K562 (cell line): Measurements from ENCODE around the gene MCM5. TPM values are rescaled to one million over a fixed set of nuclear protein-coding genes. Genes with fewer than 3 reads are reported as not detected.

Source experiments
- ATAC-seq: fragments of 200-7000 bp; cut with Tn5 transposase; 3 replicates; pipeline ENCODE4 v1.9.1; 2020; ENCODE audit warnings: moderate library complexity
- BruUV-seq: library from RNA; stranded (reverse); fragments of 400-500 nt; replicated peaks from 2 replicates; lab custom pipeline; 2021; lab: Mats Ljungman, UMichigan
- CTCF ChIA-PET: fragments of 300-600 bp; formaldehyde crosslinking; extraction: SDS; loops from one replicate; lab custom pipeline; 2021; ENCODE audit warnings: low intra/inter-chr PET ratio; lab: Yijun Ruan, JAX
- POLR2A ChIA-PET: fragments of 300-600, 350-650 bp; sonication (Branson Sonifier 250); formaldehyde crosslinking; extraction: SDS; loops from one replicate; lab custom pipeline; 2021; ENCODE audit warnings: antibody characterized with exemption, inconsistent platforms; lab: Yijun Ruan, JAX
- DNase-seq, 4 experiments: peaks; one replicate each; pipeline versions ENCODE4 v3.0.0 to v3.0.0-alpha.2; 2011 to 2018; ENCODE audit warnings: low spot score in 3 of 4, mixed read lengths in 3 of 4; ENCODE audit errors: extremely low read depth in 1 of 4
- FAIRE-seq: peaks from 2 replicates; lab custom pipeline; 2011; peaks lifted over from hg19 to GRCh38; lab: Jason Lieb, UNC
- H2AFZ ChIP-seq: 2 replicates; pipeline ENCODE4 v1.6.0; 2011; ENCODE audit warnings: low read depth, low read length, control low read depth, inconsistent platforms
- H3K27ac ChIP-seq: fragments of 200-600 bp; 3 replicates; pipeline ENCODE4 v1.8.0; 2011; ENCODE audit warnings: low read depth, mild to moderate bottlenecking, control low read depth, inconsistent platforms, low read length, moderate library complexity, mixed read lengths; ENCODE audit errors: extremely low read depth
- H3K27me3 ChIP-seq, 2 experiments: fragments of 300-600 bp in 1 of 2; 2 replicates in 1 of 2; 3 replicates in 1 of 2; pipeline versions ENCODE4 v1.6.0 to v1.8.0; 2011; ENCODE audit warnings: inconsistent platforms in 2 of 2, low read length in 2 of 2, mild to moderate bottlenecking in 1 of 2, mixed read lengths in 1 of 2, moderate library complexity in 1 of 2; ENCODE audit not compliant: control insufficient read depth in 2 of 2, insufficient read depth in 2 of 2
- H3K36me3 ChIP-seq: fragments of 300-600 bp; 3 replicates; pipeline ENCODE4 v1.8.0; 2011; ENCODE audit warnings: mild to moderate bottlenecking, low read length, inconsistent platforms; ENCODE audit not compliant: control insufficient read depth, insufficient read depth
- H3K4me1 ChIP-seq, 2 experiments: fragments of 200-600 bp in 1 of 2; replicated peaks in 1 of 2; 2 replicates in 1 of 2; 3 replicates in 1 of 2; pipeline versions ENCODE4 v1.5.1 to v1.8.0; 2011; ENCODE audit warnings: inconsistent platforms in 2 of 2, low read length in 2 of 2, mild to moderate bottlenecking in 1 of 2, mixed read lengths in 1 of 2, moderate library complexity in 1 of 2; ENCODE audit not compliant: control insufficient read depth in 2 of 2, insufficient read depth in 2 of 2
- H3K4me2 ChIP-seq: 2 replicates; pipeline ENCODE4 v1.6.1; 2011; ENCODE audit warnings: low read length, control low read depth, inconsistent platforms, mixed read lengths; ENCODE audit not compliant: insufficient read depth
- H3K4me3 ChIP-seq: fragments of 200-600 bp; sonication (generic), shearing (Covaris generic); 2 replicates; pipeline ENCODE4 v1.5.1; 2016; ENCODE audit warnings: control low read depth, inconsistent platforms
- H3K79me2 ChIP-seq: fragments of 200-600 bp; 3 replicates; pipeline ENCODE4 v1.8.0; 2011; ENCODE audit warnings: low read length, inconsistent platforms; ENCODE audit not compliant: control insufficient read depth, insufficient read depth
- H3K9ac ChIP-seq, 2 experiments: 2 replicates each; pipeline versions ENCODE4 v1.6.0 to v1.6.1; 2011; ENCODE audit warnings: low read depth in 2 of 2, low read length in 2 of 2, control low read depth in 1 of 2, inconsistent platforms in 1 of 2, mild to moderate bottlenecking in 1 of 2, mixed read lengths in 1 of 2; ENCODE audit not compliant: insufficient read depth in 1 of 2
- H3K9me1 ChIP-seq: one replicate; pipeline ENCODE4 v1.6.0; 2011; ENCODE audit warnings: inconsistent platforms, mild to moderate bottlenecking, low read length, moderate library complexity; ENCODE audit not compliant: control insufficient read depth, insufficient read depth
- H3K9me3 ChIP-seq: replicated peaks from 2 replicates; pipeline ENCODE4 v1.5.1; 2011; ENCODE audit warnings: low read depth, low read length, inconsistent platforms; ENCODE audit not compliant: control insufficient read depth, insufficient read depth
- H4K20me1 ChIP-seq: replicated peaks from 2 replicates; pipeline ENCODE4 v1.6.1; 2011; ENCODE audit warnings: low read length, inconsistent platforms, mixed read lengths; ENCODE audit not compliant: control insufficient read depth, insufficient read depth
- FOXJ3 ChIP-seq: sonication (generic); formaldehyde crosslinking; IDR thresholded peaks from 2 replicates; pipeline ENCODE4 v1.4.0; 2020; ENCODE audit warnings: mild to moderate bottlenecking, missing genetic modification reagents
- MCM2 ChIP-seq: fragments of 450-650 bp; IDR thresholded peaks from 2 replicates; pipeline ENCODE4 v1.6.1; 2017; ENCODE audit warnings: low read depth, mild to moderate bottlenecking
- RBM25 ChIP-seq: fragments of 200-400 bp; formaldehyde crosslinking; IDR thresholded peaks from 2 replicates; pipeline ENCODE4 v1.6.1; 2018; ENCODE audit warnings: low read length, low read depth, moderate library complexity; ENCODE audit not compliant: severe bottlenecking
- ZFP36 ChIP-seq: fragments of 150-350 bp; IDR thresholded peaks from 2 replicates; pipeline ENCODE4 v1.6.1; 2018; ENCODE audit warnings: low read length, low read depth; ENCODE audit not compliant: partially characterized antibody
- ZNF134 ChIP-seq: fragments of 250-450 bp; sonication (Bioruptor Pico); conservative IDR thresholded peaks from 2 replicates; pipeline ENCODE4 v1.4.0; 2020
- WGBS: fragments of 100-300 bp; shearing (Covaris generic); methylation state at CpG from one replicate; pipeline ENCODE4 v1.1.6; 2016; ENCODE audit warnings: low coverage, mixed read lengths; ENCODE audit not compliant: insufficient coverage; ENCODE audit errors: missing lambda C conversion rate; 5-methylcytosine and 5-hydroxymethylcytosine counted together
- in situ Hi-C: fragments of 300-500 bp; cut with MboI; formaldehyde crosslinking; loops from 4 replicates; pipeline ENCODE4 v1.15.0; 2018; ENCODE audit warnings: inconsistent platforms, mixed read lengths
- intact Hi-C: fragments of 100-400 bp; cut with micrococcal nuclease; formaldehyde crosslinking; loops from 2 replicates; pipeline ENCODE4 v1.14.2; 2022
- polyA plus RNA-seq, 8 experiments: library from polyadenylated mRNA; depleted of rRNA in 4 of 8; stranded (reverse) in 5 of 8; unstranded in 3 of 8; fragments of >200 nt; fragmentation: Nextera tagmentation in 2 of 8; fragmentation: Illumina TruSeq in 1 of 8; extraction: Ambion mirVana in 2 of 8; extraction: Trizol in 1 of 8; gene quantifications; 2 replicates each; pipeline versions ENCODE4 v1.2.1 to v1.2.3, GENCODE V29; 2011 to 2014; ENCODE audit warnings: inconsistent platforms in 1 of 8, missing spikeins in 1 of 8
- total RNA-seq, 7 experiments: library from RNA; depleted of rRNA in 6 of 7; stranded (reverse); fragments of >200 nt in 6 of 7; fragmentation: Illumina TruSeq in 2 of 7; extraction: Trizol in 2 of 7; gene quantifications; 2 replicates each; pipeline versions ENCODE4 v1.2.1 to v1.2.3, GENCODE V29; 2011 to 2021; ENCODE audit warnings: low replicate concordance in 1 of 7
- TF ChIP-seq, protein P1 (sequence below): fragments of 250-450 bp; sonication (Bioruptor Pico); IDR thresholded peaks from 2 replicates; pipeline ENCODE4 v1.8.0; 2022; ENCODE audit warnings: inconsistent platforms
- TF ChIP-seq, protein P2 (sequence below): fragments of 450-650 bp; formaldehyde crosslinking; IDR thresholded peaks from 2 replicates; pipeline ENCODE4 v1.4.0; 2020; ENCODE audit warnings: mild to moderate bottlenecking, moderate library complexity

Gene MCM5
- total and polyA plus RNA-seq, 9 of the 15 experiments (the other 6 are each of a cell fraction or from before 2014, with no cell fraction given): 5.6 to 180 (median 66.1) TPM

DNA sequence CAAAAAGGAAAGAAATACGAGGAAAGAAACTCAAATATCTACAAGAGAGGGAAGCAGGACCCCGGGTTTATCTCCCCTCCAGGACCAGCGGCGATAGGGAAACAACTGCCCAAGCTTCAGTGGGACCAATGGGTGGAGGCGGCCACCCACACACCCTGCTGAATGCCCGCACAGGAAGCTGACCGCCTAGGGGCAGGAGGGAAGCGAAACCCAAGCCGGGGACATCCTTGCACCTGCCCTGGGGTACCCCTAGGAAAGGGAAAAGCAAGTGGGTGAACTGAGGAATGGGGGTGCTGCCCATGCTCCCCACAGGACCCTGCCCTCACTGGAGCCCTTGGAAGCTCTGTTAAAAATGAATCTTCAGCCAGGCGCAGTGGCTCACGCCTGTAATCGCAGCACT lies 46.6 kb upstream of the MCM5 start:
- no peaks in the 10 kb centered on the region for H3K36me3 ChIP-seq
- FAIRE-seq (no peak), DNase-seq (no peak), ATAC-seq (no peak)
- H2AFZ ChIP-seq: no peak overlapping the region
- WGBS: 75% methylated on average over 9 of the region's 12 CpGs
- no peak overlapping the region for H3K4me2 ChIP-seq
- H3K9ac ChIP-seq: no peak overlapping the region
- H3K27ac ChIP-seq: no peak overlapping the region
- H4K20me1 ChIP-seq: no peaks in the 10 kb centered on the region
- POLR2A ChIA-PET: no interaction called here
- CTCF ChIA-PET: interaction anchor here (0.7 kb wide), 1 partner anchor 270 kb away, joined by 3 read pairs; no protein-coding TSS in a partner anchor
- no peaks in the 10 kb centered on the region for H3K27me3 ChIP-seq
- intact Hi-C loops (loop anchor here (5.0 to 10.0 kb wide), 3 partner anchors 51 to 769 kb away; partner anchors contain the start of gene MCM5), in situ Hi-C loops (loop anchor here (5.0 to 10.0 kb wide), 2 partner anchors 229 to 771 kb away; no protein-coding TSS in a partner anchor)
- BruUV-seq: no TSS peak
- H3K9me3 ChIP-seq: no peaks in the 10 kb centered on the region
- H3K4me3 ChIP-seq: no peak overlapping the region
- H3K79me2 ChIP-seq: no peaks in the 10 kb centered on the region
- H3K9me1 ChIP-seq: no peaks in the 10 kb centered on the region
- no peak for TF ChIP-seq ZNF134 (CRISPR knock-in tag)
- TF ChIP-seq FOXJ3 (CRISPR knock-in tag): no peak
- H3K4me1 ChIP-seq: peaks cover 5 to 23% of the 10 kb centered on the region in 2 experiments; a peak in 4 of 5 replicates

DNA sequence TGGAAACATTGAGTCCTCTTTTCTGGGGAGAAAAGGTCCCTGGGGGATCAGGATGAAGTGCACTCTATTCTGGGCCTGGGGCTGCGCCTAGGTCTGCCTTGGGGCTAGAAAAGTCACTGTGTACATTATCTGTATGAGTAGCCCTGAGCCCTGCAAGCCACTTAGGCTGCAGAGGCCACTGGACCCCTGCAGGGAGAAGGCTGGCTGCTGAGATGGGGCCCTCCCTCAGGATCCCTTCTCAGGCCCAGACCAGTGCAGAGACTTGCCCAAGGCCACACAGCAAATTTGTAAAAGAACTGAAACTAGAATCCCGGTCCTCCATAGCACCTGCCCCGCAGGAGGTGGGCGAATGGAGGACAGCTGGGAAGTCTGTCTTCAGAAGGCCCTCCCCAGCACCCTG lies 45.9 kb upstream of the MCM5 start:
- Histone ChIP-seq H3K9ac (no peak overlapping the region), H3K9me1 (no peaks in the 10 kb centered on the region), H3K27me3 (no peaks in the 10 kb centered on the region), H3K4me3 (no peak overlapping the region), H2AFZ (no peak overlapping the region), H4K20me1 (no peaks in the 10 kb centered on the region), H3K36me3 (no peaks in the 10 kb centered on the region), H3K4me1 (peaks cover 5 to 23% of the 10 kb centered on the region in 2 experiments; a peak in 4 of 5 replicates), H3K9me3 (no peaks in the 10 kb centered on the region), H3K79me2 (no peaks in the 10 kb centered on the region), H3K27ac (no peak overlapping the region), H3K4me2 (no peak overlapping the region)
- WGBS: 65% methylated on average over 2 of the region's 4 CpGs
- BruUV-seq: no TSS peak
- ATAC-seq (no peak), DNase-seq (no peak), FAIRE-seq (no peak)
- intact Hi-C loops (loop anchor here (5.0 to 10.0 kb wide), 3 partner anchors 51 to 768 kb away; partner anchors contain the start of gene MCM5), in situ Hi-C loops (loop anchor here (5.0 to 10.0 kb wide), 2 partner anchors 228 to 771 kb away; no protein-coding TSS in a partner anchor)
- ChIA-PET POLR2A (no interaction called here), CTCF (interaction anchor here (0.7 kb wide), 1 partner anchor 269 kb away, joined by 3 read pairs; no protein-coding TSS in a partner anchor)
- TF ChIP-seq, protein P1, sequence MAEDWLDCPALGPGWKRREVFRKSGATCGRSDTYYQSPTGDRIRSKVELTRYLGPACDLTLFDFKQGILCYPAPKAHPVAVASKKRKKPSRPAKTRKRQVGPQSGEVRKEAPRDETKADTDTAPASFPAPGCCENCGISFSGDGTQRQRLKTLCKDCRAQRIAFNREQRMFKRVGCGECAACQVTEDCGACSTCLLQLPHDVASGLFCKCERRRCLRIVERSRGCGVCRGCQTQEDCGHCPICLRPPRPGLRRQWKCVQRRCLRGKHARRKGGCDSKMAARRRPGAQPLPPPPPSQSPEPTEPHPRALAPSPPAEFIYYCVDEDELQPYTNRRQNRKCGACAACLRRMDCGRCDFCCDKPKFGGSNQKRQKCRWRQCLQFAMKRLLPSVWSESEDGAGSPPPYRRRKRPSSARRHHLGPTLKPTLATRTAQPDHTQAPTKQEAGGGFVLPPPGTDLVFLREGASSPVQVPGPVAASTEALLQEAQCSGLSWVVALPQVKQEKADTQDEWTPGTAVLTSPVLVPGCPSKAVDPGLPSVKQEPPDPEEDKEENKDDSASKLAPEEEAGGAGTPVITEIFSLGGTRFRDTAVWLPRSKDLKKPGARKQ (CRISPR knock-in tag): no peak
- TF ChIP-seq RBM25 (peak; percentile 19), MCM2 (no peak), ZFP36 (peak; percentile 62)
- TF ChIP-seq, protein P2, sequence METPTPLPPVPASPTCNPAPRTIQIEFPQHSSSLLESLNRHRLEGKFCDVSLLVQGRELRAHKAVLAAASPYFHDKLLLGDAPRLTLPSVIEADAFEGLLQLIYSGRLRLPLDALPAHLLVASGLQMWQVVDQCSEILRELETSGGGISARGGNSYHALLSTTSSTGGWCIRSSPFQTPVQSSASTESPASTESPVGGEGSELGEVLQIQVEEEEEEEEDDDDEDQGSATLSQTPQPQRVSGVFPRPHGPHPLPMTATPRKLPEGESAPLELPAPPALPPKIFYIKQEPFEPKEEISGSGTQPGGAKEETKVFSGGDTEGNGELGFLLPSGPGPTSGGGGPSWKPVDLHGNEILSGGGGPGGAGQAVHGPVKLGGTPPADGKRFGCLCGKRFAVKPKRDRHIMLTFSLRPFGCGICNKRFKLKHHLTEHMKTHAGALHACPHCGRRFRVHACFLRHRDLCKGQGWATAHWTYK: no peak
